GM18873 (cell line): ENCODE results near the gene TAPBPL.
"Not testable (repeated sequence)": the region's sequence is repeated elsewhere in the genome, so short reads cannot be mapped to it uniquely, and the experiment has no call there.

Source experiments
- ATAC-seq: cut with Tn5 transposase; IDR thresholded peaks from one replicate; pipeline ENCODE4 v1.9.1; 2021; ENCODE audit warnings: mild to moderate bottlenecking, moderate library complexity, moderate number of reproducible peaks; ENCODE audit not compliant: unreplicated experiment, low FRiP score

The TAPBPL gene

GRCh38 chr12:6461401-6462233 is 9.8 kb downstream of the TAPBPL start:
- ATAC-seq: peak; percentile 72

DNA sequence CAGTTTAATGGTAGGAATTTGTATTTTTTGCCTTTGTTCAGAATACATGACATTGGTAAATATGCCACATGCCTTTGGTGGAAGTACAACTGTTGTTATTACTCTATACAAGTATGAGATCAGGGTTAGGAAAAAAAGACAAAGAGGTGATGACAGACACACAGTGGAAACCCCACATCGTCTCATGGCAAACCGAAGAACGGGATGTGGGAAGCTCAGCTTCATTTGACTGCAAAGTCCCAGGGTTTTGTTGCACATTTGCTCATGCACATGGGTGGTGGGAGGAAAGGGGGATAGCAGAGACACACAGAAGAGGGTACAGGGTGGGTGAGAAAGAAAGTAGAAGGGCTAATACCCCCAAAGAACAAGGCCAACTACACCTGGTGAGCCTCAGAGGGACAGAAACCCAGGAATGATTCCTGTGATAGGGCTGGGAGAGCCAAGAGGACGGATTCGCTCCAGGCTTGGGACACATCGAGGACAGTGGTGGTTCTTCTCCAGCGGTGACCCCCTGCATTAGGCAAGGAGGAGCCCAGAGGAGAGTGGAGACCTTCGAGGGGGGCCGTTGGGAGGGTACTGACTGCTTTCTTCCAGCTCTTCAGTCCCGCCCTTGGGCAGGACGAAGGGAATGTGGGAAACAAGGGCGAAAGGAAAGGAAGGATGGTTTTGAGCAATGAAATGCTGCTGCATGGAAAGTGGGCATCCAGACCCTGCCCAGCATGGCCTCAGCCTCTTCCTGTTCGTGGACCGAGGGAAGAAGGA is 10.6 kb downstream of the TAPBPL start:
- no peak for ATAC-seq

GRCh38 chr12:6463216-6463615 is 11.4 kb downstream of the TAPBPL start:
- ATAC-seq: no peak

- ATAC-seq: no peak
These were observed 12.0 kb downstream of the TAPBPL start for GRCh38 chr12:6463858-6464257.

GRCh38 chr12:6464531-6464930 is 12.7 kb downstream of the TAPBPL start:
- ATAC-seq: no peak

GRCh38 chr12:6465467-6466183 is 13.8 kb downstream of the TAPBPL start:
- no peak for ATAC-seq

DNA sequence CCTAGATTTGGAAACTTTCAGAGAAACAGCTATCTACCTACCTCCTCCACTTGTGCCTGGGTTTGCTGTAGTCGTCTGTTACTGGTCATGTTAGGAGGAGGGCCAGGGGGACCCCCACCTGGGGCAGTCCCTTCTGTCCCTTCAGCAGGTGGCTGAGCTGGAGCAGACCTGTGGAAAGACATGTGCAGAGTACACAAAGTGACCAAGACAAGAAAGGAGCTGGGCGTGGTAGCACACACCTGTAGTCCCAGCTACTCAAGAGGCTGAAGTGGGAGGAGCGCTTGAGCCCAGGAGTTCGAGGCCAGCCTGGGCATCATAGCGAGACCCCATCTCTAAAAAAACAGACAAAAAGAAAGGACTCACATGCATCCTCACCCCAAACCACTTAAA is 14.3 kb downstream of the TAPBPL start:
- no peak for ATAC-seq

- not testable (repeated sequence) for ATAC-seq
These were observed 14.9 kb downstream of the TAPBPL start for GRCh38 chr12:6466751-6467150.

GRCh38 chr12:6467571-6468282 is 15.9 kb downstream of the TAPBPL start:
- not testable (repeated sequence) for ATAC-seq

GRCh38 chr12:6468283-6468575 is 16.4 kb downstream of the TAPBPL start:
- ATAC-seq: no peak

GRCh38 chr12:6469092-6469491 is 17.2 kb downstream of the TAPBPL start:
- no peak for ATAC-seq

- ATAC-seq: no peak
These were observed 17.9 kb downstream of the TAPBPL start for GRCh38 chr12:6469609-6470374.

- ATAC-seq: peak; percentile 81
These were observed 18.7 kb downstream of the TAPBPL start, which contains the start of gene VAMP1 for GRCh38 chr12:6470375-6471163. VAMP1 (minus strand) TSS chr12:6470677; CDS start chr12:6470531, 146 bp downstream.

GRCh38 chr12:6471989-6472360 is 20.1 kb downstream of the TAPBPL start:
- ATAC-seq: no peak

- no peak for ATAC-seq
These were observed 20.6 kb downstream of the TAPBPL start for GRCh38 chr12:6472491-6472890.

DNA sequence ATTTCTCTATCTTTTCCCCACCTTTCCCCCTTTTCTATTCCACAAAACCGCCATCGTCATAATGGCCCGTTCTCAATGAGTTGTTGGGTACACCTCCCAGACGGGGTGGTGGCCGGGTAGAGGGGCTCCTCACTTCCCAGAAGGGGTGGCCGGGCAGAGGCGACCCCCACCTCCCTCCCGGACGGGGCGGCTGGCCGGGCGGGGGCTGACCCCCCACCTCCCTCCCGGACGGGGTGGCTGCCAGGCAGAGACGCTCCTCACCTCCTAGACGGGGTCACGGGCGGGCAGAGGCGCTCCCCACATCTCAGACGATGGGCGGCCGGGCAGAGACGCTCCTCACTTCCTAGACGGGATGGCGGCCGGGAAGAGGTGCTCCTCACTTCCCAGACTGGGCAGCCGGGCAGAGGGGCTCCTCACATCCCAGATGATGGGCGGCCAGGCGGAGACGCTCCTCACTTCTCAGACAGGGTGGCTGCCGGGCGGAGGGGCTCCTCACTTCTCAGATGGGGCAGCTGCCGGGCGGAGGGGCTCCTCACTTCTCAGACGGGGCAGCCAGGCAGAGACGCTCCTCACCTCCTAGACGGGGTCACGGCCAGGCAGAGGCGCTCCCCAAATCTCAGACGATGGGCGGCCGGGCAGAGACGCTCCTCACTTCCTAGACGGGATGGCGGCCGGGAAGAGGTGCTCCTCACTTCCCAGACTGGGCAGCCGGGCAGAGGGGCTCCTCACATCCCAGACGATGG is 23.6 kb downstream of the TAPBPL start:
- ATAC-seq: not testable (repeated sequence)

- ATAC-seq: no peak
These were observed 24.6 kb downstream of the TAPBPL start for GRCh38 chr12:6476489-6476888.

- ATAC-seq: not testable (repeated sequence)
These were observed 25.9 kb downstream of the TAPBPL start for GRCh38 chr12:6477601-6478377.
